IMR-90 (cell line): ENCODE data around the gene AMOTL1. TPM values are rescaled to one million over a fixed set of nuclear protein-coding genes. Genes with fewer than 3 reads are reported as not detected.

Experiments used
- ATAC-seq: fragments of 200-7000 bp; cut with Tn5 transposase; 2 replicates; pipeline ENCODE4 v1.9.1; 2020; ENCODE audit warnings: low read depth, mild to moderate bottlenecking, moderate library complexity
- BruUV-seq: library from RNA; stranded (reverse); fragments of 400-500 nt; replicated peaks from 2 replicates; lab custom pipeline; 2021; lab: Mats Ljungman, UMichigan
- CTCF ChIA-PET: fragments of 300-600 bp; formaldehyde crosslinking; extraction: SDS; loops from one replicate; lab custom pipeline; 2021; ENCODE audit warnings: antibody characterized with exemption; lab: Yijun Ruan, JAX
- POLR2A ChIA-PET: fragments of 300-600 bp; sonication (Branson Sonifier 250); formaldehyde crosslinking; loops from one replicate; lab custom pipeline; 2022; ENCODE audit warnings: antibody characterized with exemption; ENCODE audit not compliant: unreplicated experiment; lab: Charles Lee
- DNase-seq: peaks from one replicate; pipeline ENCODE4 v3.0.0; 2013
- H2AFZ ChIP-seq: replicated peaks from 2 replicates; pipeline ENCODE3; 2013; ENCODE audit warnings: low read length, mild to moderate bottlenecking; ENCODE audit not compliant: poor library complexity
- H2AK5ac ChIP-seq: 2 replicates; pipeline ENCODE4 v1.6.1; 2013; ENCODE audit warnings: low read depth, low read length, inconsistent platforms
- H2AK9ac ChIP-seq: replicated peaks from 2 replicates; pipeline ENCODE3; 2013; ENCODE audit warnings: mild to moderate bottlenecking, low read depth, low read length, moderate library complexity; ENCODE audit not compliant: poor library complexity
- H2BK120ac ChIP-seq: 2 replicates; pipeline ENCODE4 v1.6.1; 2013; ENCODE audit warnings: low read depth, low read length, inconsistent platforms
- H2BK15ac ChIP-seq: 3 replicates; pipeline ENCODE4 v1.6.1; 2013; ENCODE audit warnings: low read depth, low read length, inconsistent platforms
- H2BK20ac ChIP-seq: 2 replicates; pipeline ENCODE4 v1.6.1; 2013; ENCODE audit warnings: low read depth, mild to moderate bottlenecking, inconsistent platforms, low read length, moderate library complexity
- H2BK5ac ChIP-seq: 2 replicates; pipeline ENCODE4 v1.6.1; 2013; ENCODE audit warnings: mild to moderate bottlenecking, low read depth, low read length, inconsistent platforms; ENCODE audit not compliant: poor library complexity, severe bottlenecking
- H3K14ac ChIP-seq: replicated peaks from 2 replicates; pipeline ENCODE4 v1.6.1; 2013; ENCODE audit warnings: low read depth, low read length, inconsistent platforms
- H3K18ac ChIP-seq: 2 replicates; pipeline ENCODE4 v1.6.1; 2013; ENCODE audit warnings: low read depth, low read length, control low read depth
- H3K23ac ChIP-seq: 2 replicates; pipeline ENCODE4 v1.6.1; 2013; ENCODE audit warnings: low read depth, low read length, inconsistent platforms
- H3K27ac ChIP-seq: 2 replicates; pipeline ENCODE4 v1.5.1; 2013; ENCODE audit warnings: mild to moderate bottlenecking, control low read depth, low read length; ENCODE audit not compliant: insufficient read depth
- H3K27me3 ChIP-seq: 2 replicates; pipeline ENCODE4 v1.6.1; 2013; ENCODE audit warnings: low read length; ENCODE audit not compliant: control insufficient read depth, insufficient read depth
- H3K36me3 ChIP-seq: 2 replicates; pipeline ENCODE4 v1.6.1; 2013; ENCODE audit warnings: low read length, mixed read lengths; ENCODE audit not compliant: control insufficient read depth, insufficient read depth
- H3K4ac ChIP-seq: 2 replicates; pipeline ENCODE4 v1.6.1; 2013; ENCODE audit warnings: low read depth, low read length, inconsistent platforms
- H3K4me1 ChIP-seq: 2 replicates; pipeline ENCODE4 v1.6.1; 2013; ENCODE audit warnings: low read length, mixed read lengths; ENCODE audit not compliant: control insufficient read depth, insufficient read depth
- H3K4me2 ChIP-seq: 2 replicates; pipeline ENCODE4 v1.6.1; 2013; ENCODE audit warnings: low read depth, mild to moderate bottlenecking, control low read depth, low read length, moderate library complexity
- H3K4me3 ChIP-seq: 2 replicates; pipeline ENCODE4 v1.5.1; 2013; ENCODE audit warnings: low read depth, mild to moderate bottlenecking, control low read depth, low read length, moderate library complexity; ENCODE audit not compliant: insufficient read depth
- H3K56ac ChIP-seq: 2 replicates; pipeline ENCODE4 v1.6.1; 2013; ENCODE audit warnings: low read length, inconsistent platforms; ENCODE audit not compliant: insufficient read depth; ENCODE audit errors: extremely low read depth
- H3K79me1 ChIP-seq, 2 experiments: 2 replicates each; pipeline ENCODE4 v1.6.1; 2013; ENCODE audit warnings: low read length in 2 of 2, inconsistent platforms in 1 of 2, low read depth in 1 of 2
- H3K9ac ChIP-seq: 2 replicates; pipeline ENCODE4 v1.6.1; 2013; ENCODE audit warnings: low read depth, low read length, control low read depth
- H3K9me1 ChIP-seq: 2 replicates; pipeline ENCODE4 v1.6.1; 2013; ENCODE audit warnings: low read length, inconsistent platforms; ENCODE audit not compliant: insufficient read depth
- H3K9me3 ChIP-seq: 2 replicates; pipeline ENCODE4 v1.6.1; 2013; ENCODE audit warnings: low read length; ENCODE audit not compliant: control insufficient read depth, insufficient read depth
- H4K20me1 ChIP-seq: 2 replicates; pipeline ENCODE4 v1.6.1; 2013; ENCODE audit warnings: low read length, inconsistent platforms; ENCODE audit not compliant: insufficient read depth
- H4K5ac ChIP-seq: 2 replicates; pipeline ENCODE4 v1.6.1; 2013; ENCODE audit warnings: mild to moderate bottlenecking, low read depth, low read length, control low read depth
- H4K8ac ChIP-seq, 2 experiments: 2 replicates each; pipeline ENCODE4 v1.6.1; 2013; ENCODE audit warnings: low read depth in 2 of 2, low read length in 2 of 2, control low read depth in 1 of 2, inconsistent platforms in 1 of 2
- H4K91ac ChIP-seq: 2 replicates; pipeline ENCODE4 v1.6.1; 2013; ENCODE audit warnings: low read depth, low read length, inconsistent platforms; ENCODE audit not compliant: insufficient read depth
- RAD21 ChIP-seq: IDR thresholded peaks from 2 replicates; pipeline ENCODE4 v1.6.1; 2012; ENCODE audit warnings: low read length, improper control_type of control experiment
- SMC3 ChIP-seq: fragments of 150-350 bp; IDR thresholded peaks from 2 replicates; pipeline ENCODE4 v1.6.1; 2016; ENCODE audit warnings: low read depth, mild to moderate bottlenecking, antibody characterized with exemption, low read length, moderate library complexity
- WGBS, 2 experiments: methylation state at CpG; one replicate each; pipeline versions ENCODE4 v1.1.5 to v1.1.7; 2013; ENCODE audit warnings: missing lambda C conversion rate in 2 of 2; ENCODE audit not compliant: insufficient read length in 1 of 2; ENCODE audit errors: extremely low coverage in 2 of 2; 5-methylcytosine and 5-hydroxymethylcytosine counted together
- dilution Hi-C: fragments of 300-500 bp; cut with HindIII; formaldehyde crosslinking; loops from one replicate; pipeline ENCODE4 v1.14.3; 2018; ENCODE audit warnings: low sequenced_read_pairs; ENCODE audit not compliant: unreplicated experiment
- in situ Hi-C: fragments of 300-500 bp; cut with MboI; formaldehyde crosslinking; loops from 3 replicates; pipeline ENCODE4 v1.14.3; 2019; ENCODE audit warnings: low sequenced_read_pairs, inconsistent platforms, mixed read lengths
- intact Hi-C: fragments of 100-400 bp; cut with micrococcal nuclease; formaldehyde crosslinking; loops from 2 replicates; pipeline ENCODE4 v1.10.0; 2022
- polyA plus RNA-seq, 3 experiments: library from polyadenylated mRNA; depleted of rRNA; stranded (reverse); fragments of >200 nt; gene quantifications; 2 replicates each; pipeline ENCODE4 v1.2.3, GENCODE V29; 2012; ENCODE audit warnings: low replicate concordance in 1 of 3
- total RNA-seq: library from RNA; depleted of rRNA; stranded (reverse); fragments of >200 nt; gene quantifications from 2 replicates; pipeline ENCODE4 v1.2.3, GENCODE V29; 2012

Gene AMOTL1
- total and polyA plus RNA-seq, 2 of the 4 experiments (the other 2 are of a cell fraction), result 18.6 to 49.5 TPM

- no peaks in the 10 kb centered on the region for H3K27me3 ChIP-seq
- TF ChIP-seq SMC3 (no peak), RAD21 (no peak)
- peak; percentile 11 for DNase-seq
- H2AK5ac ChIP-seq, result no peak overlapping the region
- H3K23ac ChIP-seq, result no peak overlapping the region
- H3K14ac ChIP-seq, result no peak overlapping the region
- H2AFZ ChIP-seq, result no peak overlapping the region
- no peak overlapping the region for H2AK9ac ChIP-seq
- dilution Hi-C loops (no loop called here), in situ Hi-C loops (no loop called here), intact Hi-C loops (no loop called here)
- H3K27ac ChIP-seq, result no peak overlapping the region
- H3K79me1 ChIP-seq, result peaks cover 25 to 44% of the 10 kb centered on the region in 2 experiments
- peaks cover 15% of the 10 kb centered on the region for H3K36me3 ChIP-seq
- H4K8ac ChIP-seq, result no peak overlapping the region
- H2BK5ac ChIP-seq, result no peak overlapping the region
- no peak overlapping the region for H3K4me3 ChIP-seq
- no peak overlapping the region for H2BK20ac ChIP-seq
- BruUV-seq, result no TSS peak
- H3K4me1 ChIP-seq, result peaks cover 15% of the 10 kb centered on the region
- POLR2A ChIA-PET, result no interaction called here
- H3K9ac ChIP-seq, result no peak overlapping the region
- no peak overlapping the region for H3K4ac ChIP-seq
- no peak overlapping the region for H3K18ac ChIP-seq
- CTCF ChIA-PET, result no interaction called here
- H3K4me2 ChIP-seq, result no peak overlapping the region
- ATAC-seq, result no peak
- H4K91ac ChIP-seq, result no peak overlapping the region
- no CpG with 5 or more reads among the region's 4 CpGs for WGBS, 2 experiments
- no peak overlapping the region for H2BK15ac ChIP-seq
- H4K5ac ChIP-seq, result no peak overlapping the region
- H3K9me1 ChIP-seq, result peaks cover 15% of the 10 kb centered on the region
- no peaks in the 10 kb centered on the region for H3K9me3 ChIP-seq
- peaks cover 7% of the 10 kb centered on the region for H4K20me1 ChIP-seq
- no peak overlapping the region for H2BK120ac ChIP-seq
- H3K56ac ChIP-seq, result no peak overlapping the region
These were observed 72.1 kb downstream of the AMOTL1 start for GRCh38 chr11:94840209-94840608.
